A673 (cell line): ENCODE measurements around the gene EIF4G1.

Source experiments
- CTCF ChIP-seq: fragments of 300-800, 200-600 bp; sonication (generic); conservative IDR thresholded peaks from 2 replicates; pipeline ENCODE4 v1.5.1; 2017; ENCODE audit warnings: low read depth, mild to moderate bottlenecking, antibody characterized with exemption, low read length, moderate library complexity, mixed read lengths
- EZH2 ChIP-seq: fragments of 200-600 bp; sonication (generic); IDR thresholded peaks from 2 replicates; pipeline ENCODE4 v1.6.1; 2017; ENCODE audit warnings: borderline replicate concordance, low read depth, mild to moderate bottlenecking, mixed read lengths, antibody characterized with exemption, low read length; ENCODE audit not compliant: poor library complexity, severe bottlenecking

- no peak for TF ChIP-seq CTCF
- TF ChIP-seq EZH2, result no peak
Observed at GRCh38 chr3:184378651-184379357, 64.4 kb downstream of the EIF4G1 start.
